Keratinocyte (primary cell): ENCODE results near the gene STARD10. TPM values are rescaled to one million over a fixed set of nuclear protein-coding genes. Genes with fewer than 3 reads are reported as not detected.

ENCODE experiments used
- DNase-seq: peaks from one replicate; pipeline ENCODE4 v3.0.0-alpha.2; 2011; ENCODE audit warnings: low read depth, missing footprints, low spot score
- FAIRE-seq: peaks from 2 replicates; lab custom pipeline; 2011; peaks lifted over from hg19 to GRCh38; lab: Jason Lieb, UNC
- H2AFZ ChIP-seq: 2 replicates; pipeline ENCODE4 v1.6.0; 2012; ENCODE audit warnings: low read length, control low read depth, inconsistent platforms; ENCODE audit not compliant: control insufficient read depth
- H3K27ac ChIP-seq: 2 replicates; pipeline ENCODE4 v1.5.1; 2011; ENCODE audit warnings: low read length; ENCODE audit not compliant: control insufficient read depth, insufficient read depth
- H3K27me3 ChIP-seq: 3 replicates; pipeline ENCODE4 v1.6.0; 2011; ENCODE audit warnings: low read length; ENCODE audit not compliant: control insufficient read depth, insufficient read depth; ENCODE audit errors: extremely low read depth
- H3K36me3 ChIP-seq, 2 experiments: 2 replicates in 1 of 2; 3 replicates in 1 of 2; pipeline ENCODE4 v1.5.1; 2011; ENCODE audit warnings: low read length in 2 of 2, mild to moderate bottlenecking in 1 of 2; ENCODE audit not compliant: control insufficient read depth in 2 of 2, insufficient read depth in 2 of 2; ENCODE audit errors: extremely low read depth in 1 of 2
- H3K4me1 ChIP-seq: 3 replicates; pipeline ENCODE4 v1.5.1; 2011; ENCODE audit warnings: low read length; ENCODE audit not compliant: control insufficient read depth, insufficient read depth; ENCODE audit errors: extremely low read depth
- H3K4me2 ChIP-seq: 3 replicates; pipeline ENCODE4 v1.6.0; 2011; ENCODE audit warnings: low read depth, low read length; ENCODE audit not compliant: control insufficient read depth, insufficient read depth; ENCODE audit errors: extremely low read depth
- H3K4me3 ChIP-seq, 3 experiments: fragments of 200-600 bp in 1 of 3; sonication (generic) in 1 of 3; 2 replicates in 2 of 3; 3 replicates in 1 of 3; pipeline ENCODE4 v1.5.1; 2011 to 2016; ENCODE audit warnings: low read length in 3 of 3, mild to moderate bottlenecking in 3 of 3, control low read depth in 2 of 3, inconsistent platforms in 1 of 3, low read depth in 1 of 3, mixed read lengths in 1 of 3, mixed run types in 1 of 3, moderate library complexity in 1 of 3; ENCODE audit not compliant: control insufficient read depth in 2 of 3, insufficient read depth in 2 of 3; ENCODE audit errors: extremely low read depth in 1 of 3
- H3K79me2 ChIP-seq: 2 replicates; pipeline ENCODE4 v1.6.0; 2012; ENCODE audit warnings: low read length; ENCODE audit not compliant: control insufficient read depth, insufficient read depth
- H3K9ac ChIP-seq: 3 replicates; pipeline ENCODE4 v1.6.0; 2011; ENCODE audit warnings: low read length; ENCODE audit not compliant: control insufficient read depth, insufficient read depth; ENCODE audit errors: extremely low read depth
- H3K9me1 ChIP-seq: 3 replicates; pipeline ENCODE4 v1.6.0; 2011; ENCODE audit warnings: low read length; ENCODE audit not compliant: control insufficient read depth, insufficient read depth; ENCODE audit errors: extremely low read depth
- H3K9me3 ChIP-seq: 2 replicates; pipeline ENCODE4 v1.5.1; 2012; ENCODE audit warnings: low read depth, low read length; ENCODE audit not compliant: control insufficient read depth
- H4K20me1 ChIP-seq: 3 replicates; pipeline ENCODE4 v1.6.0; 2011; ENCODE audit warnings: low read length; ENCODE audit not compliant: control insufficient read depth, insufficient read depth; ENCODE audit errors: extremely low read depth
- EZH2 ChIP-seq: IDR thresholded peaks from one replicate; pipeline ENCODE4 v1.6.1; 2012; ENCODE audit warnings: inconsistent platforms, mild to moderate bottlenecking, low read length, moderate library complexity
- dilution Hi-C: fragments of 300-500 bp; cut with MboI; formaldehyde crosslinking; loops from one replicate; pipeline ENCODE4 v1.7.0; 2020; ENCODE audit warnings: low sequenced_read_pairs; ENCODE audit not compliant: extremely low pct_ligation_motif_present
- polyA plus RNA-seq, 5 experiments: library from polyadenylated mRNA; depleted of rRNA in 3 of 5; stranded (reverse) in 3 of 5; stranded (forward) in 1 of 5; unstranded in 1 of 5; fragments of >200 nt; gene quantifications; 1 replicate in 1 of 5; 2 replicates in 3 of 5; 3 replicates in 1 of 5; pipeline versions ENCODE4 v1.2.1 to v1.2.3, GENCODE V29; 2011 to 2012; ENCODE audit warnings: missing spikeins in 2 of 5, low read depth in 1 of 5, low replicate concordance in 1 of 5
- TF ChIP-seq, protein P1 (sequence below), 3 experiments: IDR thresholded peaks in 1 of 3; conservative IDR thresholded peaks in 1 of 3; optimal IDR thresholded peaks in 1 of 3; 2 replicates in 2 of 3; 3 replicates in 1 of 3; pipeline versions ENCODE3 to v1.5.1; 2011; ENCODE audit warnings: low read length in 3 of 3, mild to moderate bottlenecking in 3 of 3, moderate library complexity in 2 of 3, control low read depth in 1 of 3, inconsistent platforms in 1 of 3; ENCODE audit not compliant: insufficient read depth in 2 of 3; ENCODE audit errors: extremely low read depth in 1 of 3

Gene STARD10
- polyA plus RNA-seq, 1 donor (not counting 4 experiments of a cell fraction or from before 2014, with no cell fraction given): 67.0 TPM

- no peaks in the 10 kb centered on the region for H3K27me3 ChIP-seq
- H3K4me1 ChIP-seq: peaks cover 22% of the 10 kb centered on the region
- peak overlapping the region; percentile 64 for H2AFZ ChIP-seq
- DNase-seq: no peak
- dilution Hi-C loops: no loop called here
- H3K4me3 ChIP-seq: peak overlapping the region in 1 of 3 experiments; percentile 47
- TF ChIP-seq EZH2: no peak
- TF ChIP-seq, protein P1, sequence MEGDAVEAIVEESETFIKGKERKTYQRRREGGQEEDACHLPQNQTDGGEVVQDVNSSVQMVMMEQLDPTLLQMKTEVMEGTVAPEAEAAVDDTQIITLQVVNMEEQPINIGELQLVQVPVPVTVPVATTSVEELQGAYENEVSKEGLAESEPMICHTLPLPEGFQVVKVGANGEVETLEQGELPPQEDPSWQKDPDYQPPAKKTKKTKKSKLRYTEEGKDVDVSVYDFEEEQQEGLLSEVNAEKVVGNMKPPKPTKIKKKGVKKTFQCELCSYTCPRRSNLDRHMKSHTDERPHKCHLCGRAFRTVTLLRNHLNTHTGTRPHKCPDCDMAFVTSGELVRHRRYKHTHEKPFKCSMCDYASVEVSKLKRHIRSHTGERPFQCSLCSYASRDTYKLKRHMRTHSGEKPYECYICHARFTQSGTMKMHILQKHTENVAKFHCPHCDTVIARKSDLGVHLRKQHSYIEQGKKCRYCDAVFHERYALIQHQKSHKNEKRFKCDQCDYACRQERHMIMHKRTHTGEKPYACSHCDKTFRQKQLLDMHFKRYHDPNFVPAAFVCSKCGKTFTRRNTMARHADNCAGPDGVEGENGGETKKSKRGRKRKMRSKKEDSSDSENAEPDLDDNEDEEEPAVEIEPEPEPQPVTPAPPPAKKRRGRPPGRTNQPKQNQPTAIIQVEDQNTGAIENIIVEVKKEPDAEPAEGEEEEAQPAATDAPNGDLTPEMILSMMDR (optimal IDR thresholded peaks at IDR 0.05 in 1 of 3, IDR thresholded peaks at IDR 0.05 in 1 of 3, conservative IDR thresholded peaks at IDR 0.05 in 1 of 3; ENCODE audit: extremely low read depth in 1 of 3, insufficient read depth in 2 of 3, low read length in 3 of 3): no peak
- no peaks in the 10 kb centered on the region for H3K9me1 ChIP-seq
- peaks cover 2 to 3% of the 10 kb centered on the region in 2 experiments for H3K36me3 ChIP-seq
- H3K9ac ChIP-seq: peak overlapping the region; percentile 64
- FAIRE-seq: peak; percentile 75
- peak overlapping the region; percentile 68 for H3K27ac ChIP-seq
- H4K20me1 ChIP-seq: no peaks in the 10 kb centered on the region
- H3K4me2 ChIP-seq: peak overlapping the region; percentile 84
- no peaks in the 10 kb centered on the region for H3K9me3 ChIP-seq
- no peaks in the 10 kb centered on the region for H3K79me2 ChIP-seq
Observed at GRCh38 chr11:72820439-72821139, 26.7 kb upstream of the STARD10 start.

DNA sequence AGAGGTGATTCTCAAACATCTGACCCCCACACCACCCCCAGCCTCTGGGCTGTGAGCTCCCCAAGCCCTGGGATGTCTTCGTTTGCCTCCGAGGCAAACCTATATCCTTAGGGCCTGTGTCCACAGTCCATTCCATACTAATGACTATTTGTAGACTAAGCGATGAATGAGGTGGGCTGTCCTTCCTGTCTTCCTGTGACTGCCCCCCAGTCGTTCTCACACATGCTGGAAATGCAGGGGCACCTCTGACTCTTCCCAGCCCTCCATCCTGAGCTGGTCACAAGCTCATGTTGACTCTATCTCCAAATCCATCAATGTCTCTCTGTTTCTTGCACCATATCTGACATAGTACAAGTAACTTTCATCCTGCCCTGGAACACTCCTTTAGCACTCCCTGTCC lies 25.1 kb upstream of the STARD10 start:
- Histone ChIP-seq H3K4me1 (peaks cover 30% of the 10 kb centered on the region), H3K9me1 (no peaks in the 10 kb centered on the region), H3K4me3 (no peak overlapping the region), H2AFZ (no peak overlapping the region), H3K9ac (no peak overlapping the region), H3K27me3 (no peaks in the 10 kb centered on the region), H4K20me1 (no peaks in the 10 kb centered on the region), H3K27ac (no peak overlapping the region), H3K36me3 (peaks cover 0 to 3% of the 10 kb centered on the region in 2 experiments), H3K9me3 (no peaks in the 10 kb centered on the region), H3K79me2 (no peaks in the 10 kb centered on the region), H3K4me2 (no peak overlapping the region)
- DNase-seq: no peak
- FAIRE-seq: no peak
- TF ChIP-seq EZH2: no peak
- TF ChIP-seq, protein P1 (optimal IDR thresholded peaks at IDR 0.05 in 1 of 3, IDR thresholded peaks at IDR 0.05 in 1 of 3, conservative IDR thresholded peaks at IDR 0.05 in 1 of 3; ENCODE audit: extremely low read depth in 1 of 3, insufficient read depth in 2 of 3, low read length in 3 of 3): no peak
- dilution Hi-C loops: loop anchor here (10.0 kb wide), 1 partner anchor 64 kb away; the partner anchor contains the start of gene ARAP1
